Stimulated activated CD8-positive, alpha-beta memory T cell treated with anti-CD3 and anti-CD28 coated beads, Interleukin-12 subunit alpha, Interleukin-12 subunit beta, amount 100 ng/mL, for 24 hours (primary cell): ENCODE results near the gene WFDC8.
"Not testable (repeated sequence)": the region's sequence is repeated elsewhere in the genome, so short reads cannot be mapped to it uniquely, and the experiment has no call there.

Experiments used
- DNase-seq: peaks from one replicate; pipeline ENCODE4 v3.0.0-alpha.2; 2020; ENCODE audit errors: extremely low read depth

WFDC8 gene

DNA sequence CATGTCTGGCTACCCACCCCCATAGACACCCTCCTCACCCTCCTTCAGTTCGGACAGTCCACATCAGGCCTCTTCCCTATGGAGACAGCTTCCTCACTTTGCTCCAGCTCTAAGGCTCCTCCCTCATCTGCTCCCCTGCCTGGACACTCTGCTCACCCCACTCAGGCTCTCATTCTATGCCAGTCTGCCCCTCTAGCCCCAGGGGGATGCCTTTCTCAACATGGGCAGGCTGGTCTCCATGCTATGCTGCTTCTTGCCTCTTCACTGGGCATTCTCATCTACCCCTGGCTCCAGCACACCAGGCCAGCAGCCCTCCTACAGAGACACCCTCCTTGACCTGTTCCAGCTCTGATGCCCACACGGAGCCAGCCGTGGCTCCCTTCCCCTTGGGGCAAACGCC is at the start of gene WFDC8:
Gene WFDC8, minus strand, starts transcription at position 101 of the 400 bp plus-strand sequence. Its CDS starts 37 bp downstream, at position 64.
- no peak for DNase-seq

DNA sequence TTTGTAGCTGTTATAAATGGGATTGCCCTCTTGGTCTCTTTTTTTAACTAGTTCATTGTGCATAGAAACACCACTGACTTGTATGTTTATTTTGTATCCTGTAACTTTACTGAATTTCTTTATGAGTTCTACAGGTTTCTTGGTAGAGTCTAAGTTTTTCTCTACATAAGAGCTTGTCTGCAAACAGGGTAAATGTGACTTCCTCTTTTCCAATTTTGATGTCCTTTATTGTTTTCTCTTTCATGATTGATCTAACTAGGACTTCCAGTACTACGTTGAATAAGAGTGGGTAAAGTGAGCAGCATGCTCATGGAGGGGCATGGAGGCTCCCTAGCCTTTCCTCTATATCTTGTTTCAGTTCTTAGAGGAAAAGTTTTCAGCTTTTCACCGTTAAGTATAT is 47.5 kb upstream of the WFDC8 start:
- DNase-seq: no peak

DNA sequence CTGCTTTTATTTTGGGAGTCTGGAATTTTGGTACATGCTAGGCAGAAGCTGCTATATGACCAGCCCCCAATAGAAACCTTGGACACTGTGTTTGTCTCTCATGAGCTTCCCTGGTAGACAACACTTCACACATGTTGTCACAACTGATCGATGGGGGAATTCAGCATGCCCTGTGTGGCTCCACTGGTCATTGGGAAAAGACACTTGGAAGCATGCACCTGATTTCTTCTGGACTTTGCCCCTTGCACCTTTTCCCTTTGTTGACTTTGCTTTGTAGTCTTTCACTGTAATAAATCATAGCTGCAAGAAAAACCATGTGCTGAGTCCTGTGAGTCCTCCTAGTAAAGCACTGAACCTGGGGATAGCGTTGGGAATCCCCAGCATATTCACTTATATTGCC is 42.5 kb upstream of the WFDC8 start:
- DNase-seq: no peak

DNA sequence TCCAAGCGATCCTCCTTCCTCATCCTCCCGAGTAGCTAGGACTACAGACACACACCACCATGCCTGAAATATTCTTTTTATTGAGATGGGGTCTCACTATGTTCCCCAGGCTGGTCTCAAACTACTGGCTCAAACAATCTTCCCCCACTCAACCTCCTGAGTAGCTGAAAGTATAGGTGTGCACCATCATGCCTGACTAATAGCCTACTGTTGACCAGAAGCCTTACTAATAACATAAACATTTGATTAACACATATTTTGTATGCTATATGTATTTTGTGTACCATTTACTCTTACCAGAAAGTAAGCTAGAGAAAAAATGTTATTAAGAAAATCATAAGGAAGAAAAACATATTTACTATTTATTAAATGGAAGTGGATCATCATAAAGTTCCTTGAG is 38.5 kb upstream of the WFDC8 start:
- DNase-seq: no peak

DNA sequence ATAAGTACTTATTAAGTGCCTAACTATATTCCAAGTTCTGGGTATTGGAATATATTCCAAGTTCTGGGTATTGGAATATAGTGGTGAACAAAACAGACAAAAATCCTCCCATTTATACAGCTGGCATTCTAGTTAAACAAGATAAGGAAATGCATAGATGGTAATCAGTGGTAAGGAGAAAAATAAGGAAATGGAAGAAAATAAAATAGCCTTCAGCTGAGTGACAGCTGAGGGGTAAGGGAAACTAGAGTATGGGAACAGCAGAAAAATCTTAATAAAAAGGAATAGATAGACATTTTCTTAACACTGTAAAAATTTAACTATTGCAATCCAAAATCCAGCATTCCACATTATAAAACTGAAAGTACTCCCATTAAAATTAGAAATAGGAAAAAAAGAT is 33.2 kb upstream of the WFDC8 start:
- DNase-seq: no peak

DNA sequence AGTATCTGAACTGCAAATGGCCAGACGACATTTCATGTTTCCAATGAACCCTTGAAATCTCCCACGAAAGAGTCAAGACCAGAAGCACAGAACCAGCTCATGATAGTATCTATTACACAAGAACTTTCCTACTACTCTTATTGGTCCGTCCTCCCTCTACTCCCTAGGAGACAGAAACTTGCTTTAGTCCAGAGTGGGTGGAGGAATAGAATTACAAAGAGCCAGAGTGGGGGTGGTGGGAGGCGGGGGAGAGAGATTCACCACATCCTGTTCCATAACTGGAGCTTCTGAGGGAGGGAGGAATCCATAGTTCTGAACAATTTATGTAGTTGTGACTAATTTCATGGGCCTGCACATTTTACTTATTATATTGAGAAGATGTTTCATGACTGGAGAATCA is 32.0 kb upstream of the WFDC8 start:
- peak; percentile 8 for DNase-seq

DNA sequence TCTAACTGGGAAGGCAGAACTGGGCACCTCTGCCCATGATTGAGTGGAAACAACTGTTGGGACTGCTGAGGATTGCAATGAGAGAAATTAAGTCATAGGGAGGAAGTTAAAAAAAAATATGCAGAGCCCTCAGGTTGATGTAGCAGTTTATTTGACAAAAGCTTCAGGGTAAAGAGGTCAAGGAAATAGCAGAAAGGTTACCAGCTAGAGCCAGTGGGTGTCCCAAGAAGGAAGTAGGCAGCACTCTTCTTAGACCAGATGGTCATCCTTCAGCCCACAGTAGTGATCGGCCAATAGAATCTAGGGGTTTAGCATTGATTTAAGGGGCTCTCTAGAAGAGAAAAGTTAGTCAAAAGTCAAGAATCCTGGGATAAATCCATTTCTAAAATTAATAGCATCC is 28.7 kb upstream of the WFDC8 start:
- no peak for DNase-seq

DNA sequence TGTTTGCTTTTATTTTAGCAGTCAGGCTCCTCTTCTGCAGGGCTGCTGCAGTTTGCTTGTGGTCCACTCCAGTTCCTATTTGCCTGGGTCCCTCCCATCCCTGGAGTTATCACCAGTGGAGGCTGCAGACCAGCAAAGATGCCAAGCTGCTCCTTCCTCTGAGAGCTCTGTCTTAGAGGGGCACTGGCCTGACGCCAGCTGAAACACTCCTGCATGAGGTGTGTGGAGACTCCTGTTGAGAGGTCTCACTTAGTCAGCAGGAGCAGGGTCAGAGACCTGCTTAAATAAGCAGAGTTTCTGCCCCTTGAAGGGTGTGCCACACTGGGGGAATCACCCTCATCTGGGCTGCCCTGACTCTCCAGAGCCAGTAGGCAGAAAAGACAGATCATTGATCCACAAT is 16.2 kb upstream of the WFDC8 start:
- no peak for DNase-seq

DNA sequence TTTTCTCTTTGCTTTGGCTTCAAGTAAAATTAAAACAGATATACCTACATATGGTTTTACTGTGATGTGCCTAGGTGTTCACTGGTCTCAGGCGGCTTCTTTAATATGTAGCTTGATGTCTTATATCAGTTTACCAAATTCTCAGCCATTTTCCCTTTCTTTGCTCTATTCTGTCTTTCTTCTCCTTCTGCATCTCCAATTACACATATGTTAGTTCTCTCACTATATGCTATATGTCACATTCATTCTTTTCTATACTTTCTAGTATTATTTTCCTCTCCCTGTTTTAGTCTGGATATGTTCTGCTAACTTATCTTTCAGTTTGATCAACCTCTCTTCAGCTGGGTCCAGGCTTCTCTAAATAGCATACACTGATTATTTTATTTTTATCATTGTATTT is 14.4 kb upstream of the WFDC8 start:
- DNase-seq: no peak

DNA sequence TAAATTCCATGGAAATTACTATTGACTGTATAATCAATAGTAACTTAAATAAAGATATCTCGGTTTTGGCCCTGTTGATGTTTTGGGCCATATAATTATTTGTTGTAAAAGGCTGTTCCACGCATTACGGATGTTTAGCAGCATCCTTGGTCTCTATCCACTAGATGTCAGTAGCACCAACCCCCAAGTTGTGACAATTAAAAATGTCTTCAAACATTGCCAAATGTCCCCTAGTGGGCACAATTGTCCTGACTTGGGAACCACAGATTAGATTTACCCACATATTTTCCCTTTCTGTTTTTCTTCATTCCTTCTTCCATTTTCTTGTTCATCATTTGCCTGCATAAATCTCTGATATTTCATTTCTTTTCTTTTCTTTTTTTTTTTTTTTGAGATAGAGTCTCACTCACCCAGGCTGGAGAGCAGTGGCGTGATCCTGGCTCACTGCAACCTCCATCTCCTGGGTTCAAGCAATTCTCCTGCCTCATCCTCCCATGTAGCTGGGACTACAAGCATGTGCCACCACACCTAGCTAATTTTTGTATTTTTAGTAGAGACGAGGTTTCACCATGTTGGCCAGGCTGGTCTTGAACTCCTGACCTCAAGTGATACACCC is 13.6 kb upstream of the WFDC8 start:
- no peak for DNase-seq

DNA sequence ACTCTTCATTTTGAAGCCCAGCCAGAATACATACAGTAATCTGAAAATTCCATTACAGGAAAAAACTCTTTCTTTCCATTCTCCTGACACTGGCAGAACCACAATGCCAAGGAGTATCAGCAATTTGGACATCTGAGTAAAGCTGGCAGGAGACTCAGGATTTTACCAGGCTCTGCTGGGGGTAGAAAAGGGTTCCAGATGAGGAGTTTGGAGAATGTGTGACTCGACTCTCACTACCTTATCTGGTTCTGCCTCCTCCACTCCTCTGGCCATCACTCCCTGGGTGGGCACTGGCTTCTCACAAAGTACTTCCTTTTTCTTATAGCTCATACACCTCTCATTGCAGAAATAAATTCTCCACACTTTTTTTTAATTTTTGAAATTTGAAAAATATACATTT is 10.6 kb upstream of the WFDC8 start:
- no peak for DNase-seq

DNA sequence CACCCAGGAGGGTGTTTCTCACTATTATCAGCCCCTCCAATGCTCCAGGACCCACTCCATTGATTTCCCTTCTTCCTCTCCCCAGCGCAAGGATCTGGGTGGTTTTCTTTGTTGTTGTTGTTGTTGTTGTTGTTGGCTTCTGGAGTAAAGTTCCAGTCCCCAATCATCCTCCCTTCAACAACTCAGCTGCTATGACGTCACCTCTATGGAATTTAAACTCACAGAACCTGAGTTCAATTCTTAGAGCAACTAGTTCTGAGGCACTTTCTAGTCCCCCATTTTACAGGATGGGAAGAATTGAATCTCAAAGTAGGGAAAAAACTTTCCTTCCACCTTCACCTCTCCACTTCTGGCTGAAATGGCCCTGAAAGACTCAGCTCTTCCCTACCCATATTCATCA is 9.7 kb upstream of the WFDC8 start:
- DNase-seq: no peak

DNA sequence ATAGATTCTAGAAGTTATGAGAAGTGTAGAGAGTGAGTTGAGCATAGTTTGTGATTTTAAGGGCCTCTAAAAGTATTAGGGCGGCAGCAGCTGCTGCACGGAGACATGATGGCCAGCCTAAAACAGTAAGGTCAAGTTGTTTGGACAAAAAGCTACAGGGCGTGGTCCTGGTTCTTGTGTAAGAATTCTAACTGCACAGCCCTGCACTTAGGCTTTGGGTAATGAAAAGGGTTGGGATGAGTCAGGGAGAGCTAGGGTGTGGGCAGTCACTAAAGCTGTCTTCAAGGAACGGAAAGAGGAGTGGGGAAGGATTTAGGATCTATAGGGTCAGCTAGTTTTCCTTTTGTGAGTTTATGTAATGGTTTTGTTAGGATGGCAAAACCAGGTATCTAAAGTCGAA is 6.9 kb upstream of the WFDC8 start:
- not testable (repeated sequence) for DNase-seq

DNA sequence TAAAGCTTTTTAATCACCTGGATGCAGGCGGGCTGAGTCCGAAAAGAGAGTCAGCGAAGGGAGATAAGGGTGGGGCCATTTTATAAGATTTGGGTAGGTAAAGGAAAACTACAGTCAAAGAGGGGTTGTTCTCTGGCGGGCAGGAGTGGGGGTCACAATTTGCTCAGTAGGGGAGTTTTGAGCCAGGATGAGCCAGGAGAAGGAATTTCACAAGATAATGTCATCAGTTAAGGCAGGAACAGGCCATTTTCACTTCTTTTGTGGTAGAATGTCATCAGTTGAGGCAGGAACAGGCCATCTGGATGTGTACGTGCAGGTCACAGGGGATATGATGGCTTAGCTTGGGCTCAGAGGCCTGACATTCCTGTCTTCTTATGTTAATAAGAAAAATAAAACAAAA is 5.2 kb upstream of the WFDC8 start:
- DNase-seq: not testable (repeated sequence)

DNA sequence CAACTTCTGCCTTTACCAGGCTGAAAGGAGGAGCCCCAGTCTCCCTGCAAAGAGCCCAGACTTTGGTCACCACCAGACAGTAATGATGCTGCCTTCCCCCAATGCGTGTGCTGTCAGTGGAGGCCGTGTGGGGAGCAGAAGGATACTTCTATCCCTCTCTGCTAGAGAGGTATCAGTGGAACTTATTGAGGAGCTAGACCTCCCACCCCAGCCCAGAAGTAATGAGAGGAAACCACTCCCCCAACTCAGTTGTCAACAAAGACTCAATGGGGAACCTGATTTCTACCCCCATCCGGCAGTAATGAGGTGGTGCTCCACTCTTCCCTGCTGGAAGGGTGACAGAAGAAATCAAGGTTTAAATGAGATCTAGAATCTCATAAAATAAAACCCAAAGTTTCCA is 4.4 kb upstream of the WFDC8 start:
- DNase-seq: no peak

DNA sequence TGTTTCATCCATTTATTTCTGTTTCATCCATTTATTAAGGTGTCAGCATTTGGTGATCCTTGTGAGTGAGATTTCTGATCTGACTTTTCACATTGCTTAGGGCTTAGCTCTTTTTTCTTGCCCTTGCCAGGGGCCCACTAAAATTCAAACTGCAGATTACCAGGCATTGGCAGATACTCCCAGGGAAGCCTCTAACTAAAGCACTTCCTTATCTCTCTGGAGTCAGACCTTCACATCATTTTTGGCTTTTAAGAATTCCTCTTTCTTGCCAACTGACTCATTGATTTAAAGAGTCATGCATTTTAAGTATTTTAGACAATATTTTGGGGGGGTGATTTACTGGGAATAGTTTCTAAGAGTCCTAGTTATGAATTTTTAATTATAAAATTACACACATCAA is 2.6 kb upstream of the WFDC8 start:
- no peak for DNase-seq

DNA sequence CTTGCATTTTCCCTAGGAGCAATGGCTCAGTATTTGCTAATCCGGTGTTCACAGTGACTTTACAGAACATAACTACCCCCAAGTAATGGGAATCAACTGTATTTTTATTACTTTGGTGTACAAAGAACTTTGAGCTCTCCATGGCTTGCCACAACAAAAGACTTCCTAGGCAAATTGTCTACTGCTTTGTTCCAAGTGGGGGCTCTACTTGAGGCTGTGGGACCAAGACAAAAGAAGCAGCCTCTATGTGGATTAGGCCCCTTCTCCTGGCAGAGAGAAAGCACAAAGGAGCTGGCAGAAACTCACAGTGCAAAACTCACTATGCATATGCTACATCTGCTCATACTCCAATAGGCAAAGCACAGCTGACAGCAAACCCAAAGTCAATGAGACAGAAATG is 853 bp downstream of the WFDC8 start:
- no peak for DNase-seq

DNA sequence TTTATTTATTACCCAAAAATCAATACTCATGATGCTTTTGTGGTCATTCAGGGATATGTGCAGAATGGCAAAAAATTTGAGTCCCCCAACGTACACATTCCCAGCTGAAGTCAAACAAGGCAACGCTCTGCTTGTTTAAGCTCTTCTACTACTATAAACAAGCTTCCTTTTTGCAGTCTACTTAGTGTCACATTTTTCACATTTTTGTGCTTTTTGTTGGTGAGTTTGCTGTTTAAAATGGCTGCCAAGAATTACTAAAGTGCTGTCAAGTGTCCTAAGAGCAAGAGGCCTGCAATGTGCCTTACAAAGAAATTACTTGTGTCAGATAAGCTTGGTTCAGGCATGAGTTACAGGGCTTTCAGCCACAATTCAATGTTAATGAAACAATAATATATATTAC is 2.1 kb downstream of the WFDC8 start:
- DNase-seq: no peak

DNA sequence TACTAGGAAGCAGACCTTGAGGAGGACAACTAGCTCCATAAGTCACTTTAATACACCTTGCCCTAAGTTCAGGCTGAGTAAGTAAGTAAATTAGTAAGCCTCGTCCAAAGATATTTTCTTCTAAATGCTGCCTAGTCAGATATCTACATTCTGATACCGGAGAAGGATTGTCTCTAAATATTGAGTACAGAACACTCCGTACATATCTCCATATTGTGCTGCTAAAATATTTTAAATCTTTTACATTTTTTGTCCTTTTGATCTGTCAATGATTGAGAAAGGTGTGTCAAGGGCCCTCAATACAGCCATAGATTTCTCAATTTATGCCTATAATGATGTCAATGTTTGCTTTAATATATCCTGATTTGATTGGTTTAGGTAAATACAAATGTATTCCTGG is 3.2 kb downstream of the WFDC8 start:
- no peak for DNase-seq

DNA sequence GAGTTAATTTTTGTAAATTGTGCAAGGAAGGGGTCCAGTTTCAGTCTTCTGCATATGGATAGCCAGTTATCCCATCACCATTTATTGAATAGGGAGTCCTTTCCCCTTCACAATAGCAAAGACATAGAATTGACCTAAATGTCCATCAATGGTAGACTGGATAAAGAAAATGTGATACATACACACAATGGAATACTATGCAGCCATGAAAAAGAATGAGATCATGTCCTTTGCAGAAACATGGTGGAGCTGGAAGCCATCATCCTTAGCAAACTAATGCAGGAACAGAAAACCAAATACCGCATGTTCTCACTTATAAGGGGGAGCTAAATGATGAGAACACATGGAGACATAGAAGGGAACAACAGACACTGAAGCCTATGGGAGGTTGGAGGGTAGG is 9.4 kb downstream of the WFDC8 start:
- not testable (repeated sequence) for DNase-seq

DNA sequence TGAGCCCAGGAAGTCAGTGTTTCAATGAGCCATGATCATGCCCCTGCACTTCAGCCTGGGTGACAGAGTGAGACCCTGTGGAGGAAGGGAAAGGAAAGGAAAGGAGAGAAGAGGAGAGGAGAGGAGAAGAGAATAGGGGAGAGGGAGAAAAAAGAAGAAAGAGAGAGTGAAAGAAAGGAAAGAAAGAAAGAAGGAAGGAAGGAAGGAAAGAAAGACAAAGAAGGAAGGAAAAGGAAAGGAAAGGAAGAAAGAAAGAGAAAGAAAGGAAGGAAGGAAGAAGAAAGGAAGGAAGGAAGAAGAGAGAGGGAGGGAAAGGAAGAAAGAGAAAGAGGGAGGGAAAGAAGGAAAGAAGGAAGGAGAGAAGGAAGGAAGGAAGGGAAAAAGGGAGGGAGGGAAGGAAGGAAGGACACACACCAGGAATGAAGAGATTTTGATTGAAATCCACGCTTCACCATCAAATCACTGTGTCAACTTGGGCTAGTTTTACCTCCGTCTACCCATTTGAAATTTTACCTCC is 14.3 kb downstream of the WFDC8 start:
- DNase-seq: no peak

DNA sequence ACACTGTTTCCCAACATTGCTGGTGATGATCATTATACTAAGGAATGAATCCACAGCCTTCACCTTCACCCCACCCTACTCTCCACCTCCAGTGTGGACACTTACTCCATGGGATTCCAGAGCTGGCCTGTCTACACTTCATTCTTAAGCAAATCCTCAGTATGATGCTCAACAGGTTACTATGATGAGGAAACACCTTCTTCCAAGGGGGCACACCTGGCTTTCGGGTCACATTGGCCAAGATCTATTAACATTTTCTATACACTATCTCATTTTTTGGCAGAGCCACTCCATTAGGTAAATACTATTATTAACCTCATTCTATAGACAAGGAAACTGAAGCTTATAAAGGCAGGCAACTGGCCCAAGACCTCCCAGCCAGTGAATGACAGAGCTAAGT is 23.9 kb downstream of the WFDC8 start:
- DNase-seq: no peak

DNA sequence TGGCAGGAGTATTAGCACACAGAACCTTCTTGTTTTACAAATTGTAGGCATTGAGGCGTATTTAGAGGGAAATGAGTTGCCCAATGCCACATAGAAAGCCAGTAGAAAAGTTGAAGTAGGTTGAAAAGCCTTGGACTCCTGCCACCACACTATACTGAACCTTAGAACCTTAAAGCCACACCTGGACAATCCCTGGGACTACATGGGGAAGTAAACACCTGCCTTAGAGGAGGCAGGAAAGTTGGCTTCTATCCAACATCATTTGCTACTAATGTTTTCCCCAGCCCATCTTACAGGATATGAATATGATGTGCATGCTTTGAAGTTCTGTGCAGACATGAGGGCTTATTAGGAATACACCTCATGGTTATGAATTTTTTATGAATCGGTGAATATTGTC is 26.6 kb downstream of the WFDC8 start:
- DNase-seq: no peak

DNA sequence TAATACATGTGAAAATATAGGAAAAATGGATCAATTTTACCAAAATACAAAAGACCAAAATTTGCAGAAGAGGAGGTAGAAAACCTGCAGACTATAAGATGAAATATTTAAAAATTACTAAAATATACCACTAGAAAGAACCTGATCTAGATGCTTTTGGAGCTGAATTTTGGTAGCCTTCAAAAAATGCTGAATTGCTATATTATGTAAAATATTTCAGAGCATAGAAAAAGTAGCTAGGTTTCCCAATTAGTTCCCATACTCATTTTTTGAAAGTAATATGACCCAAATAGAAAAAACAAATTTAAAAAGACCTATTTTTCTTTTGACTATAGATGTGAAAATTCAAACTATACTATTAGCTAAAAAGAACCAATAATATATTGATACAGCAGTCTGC is 28.3 kb downstream of the WFDC8 start:
- DNase-seq: no peak
